Breast epithelium (tissue), 4 donors: ENCODE data around the gene GRIP2. TPM values are rescaled to one million over a fixed set of nuclear protein-coding genes. Genes with fewer than 3 reads are reported as not detected.

ENCODE experiments used
- DNase-seq, 2 donors: peaks; one replicate each; pipeline ENCODE4 v3.0.0-alpha.2; 2019; ENCODE audit warnings: low spot score in 2 of 2
- H3K27ac ChIP-seq, 2 donors: fragments of 200-600 bp; sonication (generic) in 1 of 2; one replicate each; pipeline ENCODE4 v1.5.1; 2016 to 2019; ENCODE audit warnings: mild to moderate bottlenecking in 1 of 2
- H3K27me3 ChIP-seq, 2 donors: fragments of 200-600 bp; sonication (generic) in 1 of 2; one replicate each; pipeline versions ENCODE4 v1.5.1 to v1.6.0; 2017 to 2019; ENCODE audit warnings: control low read depth in 1 of 2, mild to moderate bottlenecking in 1 of 2
- H3K36me3 ChIP-seq: fragments of 200-600 bp; one replicate; pipeline ENCODE4 v1.5.1; 2019
- H3K4me1 ChIP-seq, 2 donors: fragments of 200-600 bp; sonication (generic); one replicate each; pipeline ENCODE4 v1.5.1; 2016 to 2019; ENCODE audit warnings: control low read depth in 1 of 2
- H3K4me3 ChIP-seq, 3 donors: fragments of 200-600 bp; sonication (generic); 1 replicate in 2 of 3; 2 replicates in 1 of 3; pipeline ENCODE4 v1.5.1; 2016 to 2019; ENCODE audit warnings: mild to moderate bottlenecking in 3 of 3, moderate library complexity in 2 of 3
- H3K9me3 ChIP-seq, 2 donors: fragments of 200-600 bp; sonication (generic) in 1 of 2; one replicate each; pipeline ENCODE4 v1.5.1; 2016 to 2019; ENCODE audit warnings: control low read depth in 1 of 2
- CTCF ChIP-seq, 3 donors: fragments of 450-650 bp; IDR thresholded peaks; one replicate each; pipeline ENCODE4 v1.5.1; 2016 to 2017; ENCODE audit warnings: antibody characterized with exemption in 3 of 3, mild to moderate bottlenecking in 3 of 3, moderate library complexity in 3 of 3
- POLR2A ChIP-seq: fragments of 450-650 bp; IDR thresholded peaks from one replicate; pipeline ENCODE4 v1.6.1; 2016; ENCODE audit warnings: antibody characterized with exemption, mild to moderate bottlenecking, moderate library complexity
- POLR2AphosphoS5 ChIP-seq, 3 donors: sonication (generic); formaldehyde crosslinking; IDR thresholded peaks; one replicate each; pipeline ENCODE4 v1.6.1; 2017; ENCODE audit warnings: antibody characterized with exemption in 3 of 3
- intact Hi-C: fragments of 100-400 bp; cut with DNase I; formaldehyde crosslinking; loops from one replicate; pipeline ENCODE4 v1.15.1; 2023; ENCODE audit warnings: low total_unique reads
- total RNA-seq, 3 donors: library from RNA; depleted of rRNA; stranded (reverse); fragments of >200 nt; gene quantifications; one replicate each; pipeline ENCODE4 v1.1.0, GENCODE V29; 2016

GRIP2 gene
- total RNA-seq, 3 donors from 2014 or later, result 0.16 to 0.88 (median 0.33) TPM

GRCh38 chr3:14505001-14505802, 34.9 kb downstream of the GRIP2 start:
- intact Hi-C loops, result no loop called here

DNA sequence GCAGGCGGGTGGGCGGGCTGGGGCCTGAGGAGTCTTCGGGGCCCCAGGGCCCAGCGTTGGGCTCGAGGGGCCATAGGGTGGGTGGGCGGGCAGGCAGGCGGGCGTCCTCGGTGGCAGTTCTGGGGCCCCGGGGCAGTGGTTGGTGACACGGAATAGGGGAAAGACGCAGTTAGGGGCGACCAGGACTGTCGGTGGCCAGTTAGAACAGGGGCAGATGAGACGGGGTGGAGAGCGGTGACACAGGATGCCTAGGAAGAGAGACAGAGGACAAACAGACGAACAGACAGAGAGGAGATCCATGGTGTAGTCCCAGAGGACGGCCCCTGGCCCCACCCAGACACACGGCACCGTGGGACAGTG, 36.5 kb downstream of the GRIP2 start:
- TF ChIP-seq CTCF (IDR thresholded peaks at IDR 0.05) (no peak), POLR2AphosphoS5 (IDR thresholded peaks at IDR 0.05) (no peak), POLR2A (no peak)
- DNase-seq, result peak in 1 of 2 donors; percentile 34
- Histone ChIP-seq H3K27ac (no peak overlapping the region), H3K9me3 (peaks cover 0 to 19% of the 10 kb centered on the region in 2 donors), H3K27me3 (no peaks in the 10 kb centered on the region), H3K4me1 (no peaks in the 10 kb centered on the region), H3K36me3 (no peaks in the 10 kb centered on the region), H3K4me3 (no peak overlapping the region)
- intact Hi-C loops, result no loop called here

More at GRCh38 chr3:14505001-14505802, 34.9 kb downstream of the GRIP2 start:
- TF ChIP-seq POLR2A, result no peak
- no peak for TF ChIP-seq CTCF (IDR thresholded peaks at IDR 0.05)
- TF ChIP-seq POLR2AphosphoS5 (IDR thresholded peaks at IDR 0.05), result no peak
- Histone ChIP-seq H3K27me3 (no peaks in the 10 kb centered on the region), H3K9me3 (peaks cover 0 to 19% of the 10 kb centered on the region in 2 donors), H3K36me3 (no peaks in the 10 kb centered on the region), H3K4me3 (no peak overlapping the region), H3K4me1 (no peaks in the 10 kb centered on the region), H3K27ac (no peak overlapping the region)
- DNase-seq, result peak in 1 of 2 donors; percentile 40

GRCh38 chr3:14503033-14503705, 37.0 kb downstream of the GRIP2 start:
- intact Hi-C loops, result no loop called here
- peak in 1 of 2 donors; percentile 17 for DNase-seq
- no peaks in the 10 kb centered on the region for H3K4me1 ChIP-seq
- no peak for TF ChIP-seq CTCF (IDR thresholded peaks at IDR 0.05)
- TF ChIP-seq POLR2AphosphoS5 (IDR thresholded peaks at IDR 0.05), result no peak
- no peak for TF ChIP-seq POLR2A
- peaks cover 0 to 19% of the 10 kb centered on the region in 2 donors for H3K9me3 ChIP-seq
- no peak overlapping the region for H3K4me3 ChIP-seq
- no peaks in the 10 kb centered on the region for H3K36me3 ChIP-seq
- H3K27me3 ChIP-seq, result no peaks in the 10 kb centered on the region
- H3K27ac ChIP-seq, result no peak overlapping the region

DNA sequence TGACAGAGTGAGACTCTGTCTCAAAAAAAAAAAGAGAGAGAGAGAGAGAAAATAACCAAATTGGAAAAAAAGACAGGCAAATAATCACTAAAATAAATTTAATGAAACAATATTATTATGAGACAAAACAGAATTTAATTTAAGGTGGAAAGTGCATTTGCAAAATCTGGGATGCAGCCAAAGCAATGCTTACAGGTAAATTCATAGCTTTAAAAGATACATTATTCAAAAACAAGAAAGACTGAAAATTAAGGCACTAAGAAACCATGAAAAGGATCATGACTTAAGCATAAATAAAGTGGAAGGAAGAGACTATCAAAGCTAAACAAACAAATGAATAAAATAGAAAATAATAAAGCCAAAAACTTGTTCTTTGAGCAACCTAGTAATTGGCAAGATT, 37.7 kb downstream of the GRIP2 start:
- Histone ChIP-seq H3K27ac (no peak overlapping the region), H3K4me1 (no peaks in the 10 kb centered on the region), H3K4me3 (no peak overlapping the region), H3K9me3 (peaks cover 0 to 19% of the 10 kb centered on the region in 2 donors), H3K36me3 (no peaks in the 10 kb centered on the region), H3K27me3 (no peaks in the 10 kb centered on the region)
- intact Hi-C loops, result no loop called here
- no peak for DNase-seq
- TF ChIP-seq POLR2AphosphoS5 (IDR thresholded peaks at IDR 0.05) (no peak), POLR2A (no peak), CTCF (IDR thresholded peaks at IDR 0.05) (no peak)

GRCh38 chr3:14497321-14497720, 42.8 kb downstream of the GRIP2 start:
- Histone ChIP-seq H3K4me3 (no peak overlapping the region), H3K4me1 (no peaks in the 10 kb centered on the region), H3K27ac (no peak overlapping the region), H3K36me3 (no peaks in the 10 kb centered on the region), H3K9me3 (peaks cover 0 to 8% of the 10 kb centered on the region in 2 donors), H3K27me3 (no peaks in the 10 kb centered on the region)
- intact Hi-C loops, result no loop called here
- no peak for DNase-seq
- no peak for TF ChIP-seq POLR2AphosphoS5 (IDR thresholded peaks at IDR 0.05)
- no peak for TF ChIP-seq CTCF (IDR thresholded peaks at IDR 0.05)
- no peak for TF ChIP-seq POLR2A
